ENCODE measurements around the gene HADH. TPM values are rescaled to one million over a fixed set of nuclear protein-coding genes. Genes with fewer than 3 reads are reported as not detected.
"Not testable (repeated sequence)": the region's sequence is repeated elsewhere in the genome, so short reads cannot be mapped to it uniquely, and the experiment has no call there.

The HADH gene
- total RNA-seq, 1 experiment from 2014 or later: 26.2 TPM

DNA sequence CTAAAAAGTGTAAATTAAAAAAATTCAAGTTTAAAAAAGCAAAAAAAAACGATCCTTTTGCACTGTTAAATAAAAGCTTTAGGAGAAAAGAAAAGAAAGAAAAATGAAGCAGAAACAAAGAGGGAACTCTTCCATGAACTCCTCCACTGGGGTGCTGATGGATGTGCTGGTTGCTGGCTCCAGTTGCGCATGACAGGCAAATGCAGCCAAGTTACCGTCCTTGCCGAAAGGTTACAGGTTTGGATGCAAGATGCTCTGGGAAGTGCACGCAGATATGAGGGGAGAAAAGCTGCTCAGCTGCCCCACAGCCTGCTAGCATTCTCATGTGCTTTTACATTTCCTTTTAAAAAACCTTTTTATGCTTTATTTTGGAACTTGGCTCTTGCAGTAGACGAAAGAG, 58.5 kb downstream of the HADH start:
- Mint-ChIP-seq H3K4me3 (ENCODE audit: unreplicated experiment) (no peak overlapping the region), H3K36me3 (ENCODE audit: insufficient read depth, unreplicated experiment) (peaks cover 4% of the 10 kb centered on the region), H3K4me1 (ENCODE audit: insufficient read depth, unreplicated experiment) (peaks cover 30% of the 10 kb centered on the region), H3K27ac (ENCODE audit: low read depth, unreplicated experiment) (no peak overlapping the region), H3K9me3 (ENCODE audit: unreplicated experiment) (no peaks in the 10 kb centered on the region), H3K27me3 (ENCODE audit: insufficient read depth, unreplicated experiment) (no peaks in the 10 kb centered on the region)
- BruUV-seq (replicated peaks): no TSS peak
- no peak for DNase-seq (ENCODE audit: unreplicated experiment)
- POLR2A ChIA-PET: interaction anchor here (1.5 kb wide), 1 partner anchor 29 kb away, joined by 3 read pairs; no protein-coding TSS in a partner anchor
- CTCF ChIA-PET: interaction anchor here (0.6 to 3.7 kb wide), 3 partner anchors 11 to 524 kb away, joined by 3 to 15 read pairs (median 10); no protein-coding TSS in a partner anchor
- intact Hi-C loops (cut with micrococcal nuclease): no loop called here
- TF ChIP-seq, protein P1, sequence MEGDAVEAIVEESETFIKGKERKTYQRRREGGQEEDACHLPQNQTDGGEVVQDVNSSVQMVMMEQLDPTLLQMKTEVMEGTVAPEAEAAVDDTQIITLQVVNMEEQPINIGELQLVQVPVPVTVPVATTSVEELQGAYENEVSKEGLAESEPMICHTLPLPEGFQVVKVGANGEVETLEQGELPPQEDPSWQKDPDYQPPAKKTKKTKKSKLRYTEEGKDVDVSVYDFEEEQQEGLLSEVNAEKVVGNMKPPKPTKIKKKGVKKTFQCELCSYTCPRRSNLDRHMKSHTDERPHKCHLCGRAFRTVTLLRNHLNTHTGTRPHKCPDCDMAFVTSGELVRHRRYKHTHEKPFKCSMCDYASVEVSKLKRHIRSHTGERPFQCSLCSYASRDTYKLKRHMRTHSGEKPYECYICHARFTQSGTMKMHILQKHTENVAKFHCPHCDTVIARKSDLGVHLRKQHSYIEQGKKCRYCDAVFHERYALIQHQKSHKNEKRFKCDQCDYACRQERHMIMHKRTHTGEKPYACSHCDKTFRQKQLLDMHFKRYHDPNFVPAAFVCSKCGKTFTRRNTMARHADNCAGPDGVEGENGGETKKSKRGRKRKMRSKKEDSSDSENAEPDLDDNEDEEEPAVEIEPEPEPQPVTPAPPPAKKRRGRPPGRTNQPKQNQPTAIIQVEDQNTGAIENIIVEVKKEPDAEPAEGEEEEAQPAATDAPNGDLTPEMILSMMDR (IDR thresholded peaks at IDR 0.05; ENCODE audit: unreplicated experiment): no peak

DNA sequence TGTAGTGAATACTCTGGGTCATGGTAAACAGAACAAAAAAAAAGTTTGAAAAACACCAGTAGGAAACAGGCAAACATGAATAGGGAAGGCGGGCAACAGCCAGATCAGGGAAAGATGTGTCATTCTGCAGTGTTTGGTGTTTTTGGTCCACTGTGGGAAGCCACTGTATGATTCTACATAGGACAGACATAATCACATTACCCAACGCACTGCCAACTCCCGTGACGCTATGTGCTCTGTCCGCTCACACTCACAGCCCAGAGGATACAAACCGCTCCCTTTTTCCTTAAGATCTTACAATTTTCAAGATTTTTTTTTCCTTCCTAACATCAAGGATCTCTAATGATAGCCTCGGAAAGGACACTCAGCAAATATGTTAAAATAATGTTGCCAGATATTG, 59.3 kb downstream of the HADH start:
- Mint-ChIP-seq H3K9me3 (ENCODE audit: unreplicated experiment) (no peaks in the 10 kb centered on the region), H3K36me3 (ENCODE audit: insufficient read depth, unreplicated experiment) (peaks cover 4% of the 10 kb centered on the region), H3K27ac (ENCODE audit: low read depth, unreplicated experiment) (no peak overlapping the region), H3K4me3 (ENCODE audit: unreplicated experiment) (no peak overlapping the region), H3K27me3 (ENCODE audit: insufficient read depth, unreplicated experiment) (no peaks in the 10 kb centered on the region), H3K4me1 (ENCODE audit: insufficient read depth, unreplicated experiment) (peaks cover 30% of the 10 kb centered on the region)
- TF ChIP-seq, protein P1 (IDR thresholded peaks at IDR 0.05; ENCODE audit: unreplicated experiment): no peak
- BruUV-seq (replicated peaks): no TSS peak
- ChIA-PET POLR2A (no interaction called here), CTCF (interaction anchor here (0.7 to 1.7 kb wide), 3 partner anchors 10 to 989 kb away, joined by 3 to 10 read pairs (median 4); no protein-coding TSS in a partner anchor)
- intact Hi-C loops (cut with micrococcal nuclease): no loop called here
- DNase-seq (ENCODE audit: unreplicated experiment): no peak

DNA sequence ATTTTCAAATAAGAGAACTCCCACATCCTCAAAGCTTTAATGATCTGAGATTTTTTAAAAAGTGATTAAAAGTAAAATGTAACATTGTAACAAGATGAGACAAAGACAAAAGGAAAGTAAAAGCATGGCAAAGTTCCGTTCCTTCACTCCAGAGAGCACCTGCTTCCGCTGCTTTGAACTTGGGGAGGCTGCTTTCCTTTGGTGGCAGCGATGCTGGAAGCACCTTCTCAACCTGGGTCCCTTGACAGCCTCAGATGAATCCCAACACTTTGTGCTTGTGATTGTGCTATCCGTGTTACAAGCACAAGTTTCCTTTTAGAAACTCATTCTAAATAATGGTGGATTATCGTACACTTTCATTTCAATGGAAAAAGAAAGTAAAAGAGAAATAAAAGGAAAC, 59.7 kb downstream of the HADH start:
- no peak for DNase-seq (ENCODE audit: unreplicated experiment)
- ChIA-PET CTCF (interaction anchor here (0.7 to 1.7 kb wide), 2 partner anchors 30 to 989 kb away, joined by 3 to 4 read pairs; no protein-coding TSS in a partner anchor), POLR2A (no interaction called here)
- TF ChIP-seq, protein P1 (IDR thresholded peaks at IDR 0.05; ENCODE audit: unreplicated experiment): no peak
- H3K4me1 Mint-ChIP-seq (ENCODE audit: insufficient read depth, unreplicated experiment): peaks cover 28% of the 10 kb centered on the region
- intact Hi-C loops (cut with micrococcal nuclease): no loop called here
- no peaks in the 10 kb centered on the region for H3K9me3 Mint-ChIP-seq (ENCODE audit: unreplicated experiment)
- H3K4me3 Mint-ChIP-seq (ENCODE audit: unreplicated experiment): no peak overlapping the region
- no TSS peak for BruUV-seq (replicated peaks)
- peaks cover 4% of the 10 kb centered on the region for H3K36me3 Mint-ChIP-seq (ENCODE audit: insufficient read depth, unreplicated experiment)
- no peak overlapping the region for H3K27ac Mint-ChIP-seq (ENCODE audit: low read depth, unreplicated experiment)
- H3K27me3 Mint-ChIP-seq (ENCODE audit: insufficient read depth, unreplicated experiment): no peaks in the 10 kb centered on the region

DNA sequence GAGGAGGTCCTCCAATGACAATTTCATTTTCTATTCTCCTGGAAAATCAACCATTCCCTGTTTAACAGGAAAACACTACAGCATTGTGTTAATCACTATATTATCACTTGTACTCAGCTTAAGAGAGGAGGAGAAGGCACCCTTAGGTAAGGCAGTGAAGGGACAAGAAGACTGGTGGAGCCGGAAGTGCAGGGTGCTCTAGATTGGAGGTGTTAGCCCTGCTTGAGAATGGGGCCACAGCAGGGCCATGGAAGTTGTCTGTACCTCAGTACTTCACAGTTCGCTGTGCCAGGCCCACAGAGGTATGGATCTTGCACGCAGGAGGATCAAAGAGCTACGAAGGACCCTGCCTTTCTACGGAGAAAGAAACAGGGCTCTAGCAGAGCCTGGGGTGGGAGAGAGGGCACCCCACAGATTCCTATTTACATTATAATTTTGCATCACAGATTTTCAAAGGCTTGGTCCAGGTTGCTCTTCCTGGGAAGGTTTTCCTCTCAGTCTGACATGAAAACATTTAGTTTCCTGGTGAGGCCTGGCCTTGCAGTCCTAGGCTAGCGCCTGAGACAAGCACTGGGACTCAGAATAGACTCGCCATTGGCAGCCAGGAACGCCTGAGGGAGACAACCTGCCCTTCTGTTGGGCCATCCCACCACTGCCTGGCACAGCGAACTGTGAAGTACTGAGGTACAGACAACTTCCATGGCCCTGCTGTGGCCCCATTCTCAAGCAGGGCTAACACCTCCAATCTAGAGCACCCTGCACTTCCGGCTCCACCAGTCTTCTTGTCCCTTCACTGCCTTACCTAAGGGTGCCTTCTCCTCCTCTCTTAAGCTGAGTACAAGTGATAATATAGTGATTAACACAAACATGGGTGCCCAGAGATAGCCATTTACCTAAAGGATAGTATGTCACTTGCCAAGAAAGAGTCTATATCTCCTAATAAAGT, 60.8 kb downstream of the HADH start:
- CTCF ChIA-PET: interaction anchor here (1.7 kb wide), 1 partner anchor 31 kb away, joined by 3 read pairs; no protein-coding TSS in a partner anchor
- peaks cover 17% of the 10 kb centered on the region for H3K4me1 Mint-ChIP-seq (ENCODE audit: insufficient read depth, unreplicated experiment)
- H3K36me3 Mint-ChIP-seq (ENCODE audit: insufficient read depth, unreplicated experiment); intact Hi-C loops (cut with micrococcal nuclease); BruUV-seq (replicated peaks); H3K4me3 Mint-ChIP-seq (ENCODE audit: unreplicated experiment); DNase-seq (ENCODE audit: unreplicated experiment); POLR2A ChIA-PET; H3K27ac Mint-ChIP-seq (ENCODE audit: low read depth, unreplicated experiment); H3K27me3 Mint-ChIP-seq (ENCODE audit: insufficient read depth, unreplicated experiment); H3K9me3 Mint-ChIP-seq (ENCODE audit: unreplicated experiment): not testable (repeated sequence)

Measured in MCF 10A (cell line).